Ascending aorta (tissue), 2 donors: ENCODE data around the gene PDZD2. TPM values are rescaled to one million over a fixed set of nuclear protein-coding genes. Genes with fewer than 3 reads are reported as not detected.

Experiments used
- DNase-seq, 2 donors: peaks; one replicate each; pipeline ENCODE4 v3.0.0-alpha.2; 2019; ENCODE audit warnings: low spot score in 2 of 2
- H3K27ac ChIP-seq, 2 donors: fragments of 200-600 bp; sonication (generic); one replicate each; pipeline ENCODE4 v1.5.1; 2016 to 2017; ENCODE audit warnings: mild to moderate bottlenecking in 1 of 2
- H3K27me3 ChIP-seq: fragments of 200-600 bp; sonication (generic); one replicate; pipeline ENCODE4 v1.5.1; 2017
- H3K36me3 ChIP-seq, 2 donors: fragments of 200-600 bp; sonication (generic); one replicate each; pipeline ENCODE4 v1.5.1; 2016
- H3K4me1 ChIP-seq, 2 donors: fragments of 200-600 bp; sonication (generic); one replicate each; pipeline ENCODE4 v1.5.1; 2016 to 2017; ENCODE audit warnings: mild to moderate bottlenecking in 1 of 2
- H3K4me3 ChIP-seq, 2 donors: fragments of 200-600 bp; sonication (generic); one replicate each; pipeline ENCODE4 v1.5.1; 2016 to 2017; ENCODE audit warnings: mild to moderate bottlenecking in 1 of 2
- H3K9me3 ChIP-seq, 2 donors: fragments of 200-600 bp; sonication (generic); one replicate each; pipeline ENCODE4 v1.5.1; 2016
- intact Hi-C: fragments of 100-400 bp; cut with DNase I; formaldehyde crosslinking; loops from one replicate; pipeline ENCODE4 v1.15.1; 2023
- total RNA-seq: library from RNA; depleted of rRNA; stranded (reverse); fragments of >200 nt; gene quantifications from one replicate; pipeline ENCODE4 v1.1.0, GENCODE V29; 2016
- TF ChIP-seq, protein P1 (sequence below), 3 experiments: fragments of 200-600 bp in 2 of 3; fragments of 450-650 bp in 1 of 3; sonication (generic) in 2 of 3; IDR thresholded peaks; one replicate each; pipeline ENCODE4 v1.5.1; 2016 to 2019; ENCODE audit warnings: antibody characterized with exemption in 3 of 3, mild to moderate bottlenecking in 1 of 3, moderate library complexity in 1 of 3

Gene PDZD2
- total RNA-seq, 1 donor from 2014 or later, result 8.1 TPM

DNA sequence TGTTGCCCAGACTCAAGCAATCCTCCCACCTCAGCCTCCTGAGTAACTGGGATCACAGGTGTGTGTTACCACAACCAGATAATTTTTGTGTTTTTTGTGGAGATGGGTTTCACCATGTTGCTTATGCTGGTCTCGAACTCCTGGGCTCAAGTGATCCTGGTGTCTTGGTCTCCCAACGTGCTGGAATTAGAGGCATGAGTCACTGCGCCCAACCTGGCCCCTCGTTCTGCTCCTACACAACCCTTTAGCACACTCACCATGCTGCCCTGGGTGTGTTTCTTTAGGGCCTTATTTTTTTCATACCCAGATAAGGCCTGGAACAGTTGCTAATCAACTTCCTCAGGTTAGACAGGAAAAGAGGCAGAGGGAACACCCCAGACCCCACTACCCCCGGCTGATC, 2.6 kb downstream of the PDZD2 start:
- H3K27me3 ChIP-seq, result no peaks in the 10 kb centered on the region
- intact Hi-C loops, result loop anchor here (10.0 kb wide), 1 partner anchor 453 kb away; no protein-coding TSS in a partner anchor
- no peak for DNase-seq
- peaks cover 5 to 6% of the 10 kb centered on the region in 2 donors for H3K4me1 ChIP-seq
- no peaks in the 10 kb centered on the region for H3K9me3 ChIP-seq
- H3K27ac ChIP-seq, result no peak overlapping the region
- no peak overlapping the region for H3K4me3 ChIP-seq
- TF ChIP-seq, protein P1, sequence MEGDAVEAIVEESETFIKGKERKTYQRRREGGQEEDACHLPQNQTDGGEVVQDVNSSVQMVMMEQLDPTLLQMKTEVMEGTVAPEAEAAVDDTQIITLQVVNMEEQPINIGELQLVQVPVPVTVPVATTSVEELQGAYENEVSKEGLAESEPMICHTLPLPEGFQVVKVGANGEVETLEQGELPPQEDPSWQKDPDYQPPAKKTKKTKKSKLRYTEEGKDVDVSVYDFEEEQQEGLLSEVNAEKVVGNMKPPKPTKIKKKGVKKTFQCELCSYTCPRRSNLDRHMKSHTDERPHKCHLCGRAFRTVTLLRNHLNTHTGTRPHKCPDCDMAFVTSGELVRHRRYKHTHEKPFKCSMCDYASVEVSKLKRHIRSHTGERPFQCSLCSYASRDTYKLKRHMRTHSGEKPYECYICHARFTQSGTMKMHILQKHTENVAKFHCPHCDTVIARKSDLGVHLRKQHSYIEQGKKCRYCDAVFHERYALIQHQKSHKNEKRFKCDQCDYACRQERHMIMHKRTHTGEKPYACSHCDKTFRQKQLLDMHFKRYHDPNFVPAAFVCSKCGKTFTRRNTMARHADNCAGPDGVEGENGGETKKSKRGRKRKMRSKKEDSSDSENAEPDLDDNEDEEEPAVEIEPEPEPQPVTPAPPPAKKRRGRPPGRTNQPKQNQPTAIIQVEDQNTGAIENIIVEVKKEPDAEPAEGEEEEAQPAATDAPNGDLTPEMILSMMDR (IDR thresholded peaks at IDR 0.05), result no peak
- no peaks in the 10 kb centered on the region for H3K36me3 ChIP-seq

- intact Hi-C loops, result loop anchor here (10.0 kb wide), 1 partner anchor 449 kb away; no protein-coding TSS in a partner anchor
- no peak for DNase-seq
- Histone ChIP-seq H3K4me3 (no peak overlapping the region), H3K27me3 (no peaks in the 10 kb centered on the region), H3K27ac (no peak overlapping the region), H3K4me1 (no peaks in the 10 kb centered on the region), H3K36me3 (no peaks in the 10 kb centered on the region), H3K9me3 (no peaks in the 10 kb centered on the region)
- TF ChIP-seq, protein P1 (IDR thresholded peaks at IDR 0.05), result no peak
These were observed 6.6 kb downstream of the PDZD2 start for GRCh38 chr5:31645420-31646081.

- H3K9me3 ChIP-seq, result no peaks in the 10 kb centered on the region
- intact Hi-C loops, result loop anchor here (10.0 kb wide), 1 partner anchor 446 kb away; no protein-coding TSS in a partner anchor
These were observed 9.4 kb downstream of the PDZD2 start for GRCh38 chr5:31648326-31648725.

GRCh38 chr5:31651241-31651640, 12.3 kb downstream of the PDZD2 start:
- Histone ChIP-seq H3K27me3 (no peaks in the 10 kb centered on the region), H3K4me1 (no peaks in the 10 kb centered on the region), H3K27ac (no peak overlapping the region), H3K9me3 (no peaks in the 10 kb centered on the region), H3K36me3 (no peaks in the 10 kb centered on the region), H3K4me3 (no peak overlapping the region)
- no peak for DNase-seq
- intact Hi-C loops, result no loop called here
- TF ChIP-seq, protein P1 (IDR thresholded peaks at IDR 0.05), result no peak

More at GRCh38 chr5:31648326-31648725, 9.4 kb downstream of the PDZD2 start:
- no peaks in the 10 kb centered on the region for H3K27me3 ChIP-seq
- no peak for DNase-seq
- no peak overlapping the region for H3K4me3 ChIP-seq
- H3K4me1 ChIP-seq, result no peaks in the 10 kb centered on the region
- no peak overlapping the region for H3K27ac ChIP-seq
- TF ChIP-seq, protein P1 (IDR thresholded peaks at IDR 0.05), result no peak
- H3K36me3 ChIP-seq, result no peaks in the 10 kb centered on the region

DNA sequence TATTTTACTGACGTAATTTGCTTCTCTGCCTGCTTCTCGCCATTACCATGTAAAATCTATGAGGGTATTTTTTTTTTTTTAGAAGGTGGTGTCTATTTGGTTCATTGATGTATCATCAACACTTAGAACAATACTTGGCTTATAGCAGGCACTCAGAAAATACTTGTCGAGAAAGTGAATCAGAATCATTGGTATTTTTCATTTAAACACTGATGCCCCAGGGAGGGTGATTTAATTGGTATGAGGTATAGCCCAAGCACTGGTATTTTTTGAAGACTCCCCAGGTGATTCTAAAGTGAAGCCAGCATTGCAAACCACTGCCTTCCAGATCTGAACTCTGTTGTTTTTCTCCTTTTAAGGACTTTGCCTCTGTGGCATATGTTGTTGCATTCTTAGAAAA, 16.6 kb downstream of the PDZD2 start:
- no peak overlapping the region for H3K27ac ChIP-seq
- H3K36me3 ChIP-seq, result no peaks in the 10 kb centered on the region
- no peaks in the 10 kb centered on the region for H3K9me3 ChIP-seq
- intact Hi-C loops, result no loop called here
- TF ChIP-seq, protein P1 (IDR thresholded peaks at IDR 0.05), result no peak
- no peaks in the 10 kb centered on the region for H3K4me1 ChIP-seq
- no peaks in the 10 kb centered on the region for H3K27me3 ChIP-seq
- H3K4me3 ChIP-seq, result no peak overlapping the region
- no peak for DNase-seq
